HUDEP-2 (cell line): ENCODE results near the gene LTC4S.

Experiments used
- DNase-seq, 76 experiments: peaks; one replicate each; lab custom pipeline; 2025; ENCODE audit not compliant: unreplicated experiment in 76 of 76; lab: John Stamatoyannopoulos, UW

Gene LTC4S

GRCh38 chr5:179840321-179840720 lies 46.5 kb downstream of the LTC4S start:
- no peak for DNase-seq

GRCh38 chr5:179840766-179841165 lies 47.0 kb downstream of the LTC4S start:
- no peak for DNase-seq

- no peak for DNase-seq
These were observed 47.8 kb downstream of the LTC4S start for GRCh38 chr5:179841621-179842020.
